NCI-H1092 (cell line): Measurements from ENCODE around the gene PNLDC1.
"Not testable (repeated sequence)": the region's sequence is repeated elsewhere in the genome, so short reads cannot be mapped to it uniquely, and the experiment has no call there.

Experiments used
- DNase-seq: peaks from one replicate; lab custom pipeline; 2025; lab: John Stamatoyannopoulos, UW

PNLDC1 gene

DNA sequence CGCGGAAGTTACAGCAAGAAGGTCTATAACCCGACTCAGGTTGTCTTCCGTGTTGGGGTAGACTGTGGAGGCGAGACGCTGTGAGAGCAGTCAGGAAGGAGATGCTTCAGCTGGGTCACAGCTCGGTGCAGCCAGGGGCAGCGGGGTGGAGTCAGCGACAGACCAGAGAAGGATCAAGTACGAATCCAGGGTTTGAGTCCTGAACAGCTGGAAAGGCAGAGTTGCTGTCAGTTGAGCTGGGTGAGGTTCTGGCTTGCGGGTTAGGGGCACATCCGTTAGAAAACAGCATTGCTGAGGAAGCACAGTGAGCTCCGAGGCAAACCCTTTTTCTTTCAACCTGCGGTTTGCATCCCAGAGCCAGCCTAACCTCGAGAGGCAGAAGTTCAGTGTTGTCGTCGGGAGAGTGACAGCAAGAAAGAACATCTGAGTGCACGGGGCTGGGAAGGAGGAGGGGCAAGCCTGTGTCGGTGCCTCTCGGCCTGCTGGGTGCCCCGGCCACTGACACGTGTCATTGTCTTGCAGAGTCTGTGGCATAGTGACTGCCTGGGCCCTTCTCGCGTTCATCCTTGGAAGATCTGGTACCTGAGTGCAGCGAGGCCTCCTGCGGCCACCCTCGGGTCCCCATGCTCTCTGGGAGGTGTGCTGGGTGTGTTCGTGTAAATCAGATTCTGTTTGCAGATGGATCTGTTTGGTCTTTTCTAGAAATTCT is 20.0 kb downstream of the PNLDC1 start:
- DNase-seq: no peak

DNA sequence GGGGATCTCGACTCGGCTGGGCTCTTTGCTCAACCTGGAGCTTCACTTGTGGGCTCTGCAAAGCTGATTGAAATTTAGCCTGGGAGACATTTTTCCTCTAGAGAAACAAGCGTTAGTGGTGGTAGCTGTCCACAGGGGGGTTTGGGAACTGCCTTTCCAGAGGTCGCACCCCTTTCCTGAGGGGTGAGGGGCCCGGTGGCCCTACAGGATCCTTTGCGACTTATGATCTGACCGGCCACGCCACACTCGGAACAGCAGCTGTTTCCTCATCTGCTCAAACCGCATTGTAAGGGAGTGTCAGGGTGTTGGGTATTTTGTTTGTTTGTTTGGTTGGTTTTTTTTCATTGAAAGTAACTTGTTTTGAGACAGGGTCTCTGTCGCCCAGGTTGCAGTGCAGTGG is 21.0 kb downstream of the PNLDC1 start:
- DNase-seq: no peak

DNA sequence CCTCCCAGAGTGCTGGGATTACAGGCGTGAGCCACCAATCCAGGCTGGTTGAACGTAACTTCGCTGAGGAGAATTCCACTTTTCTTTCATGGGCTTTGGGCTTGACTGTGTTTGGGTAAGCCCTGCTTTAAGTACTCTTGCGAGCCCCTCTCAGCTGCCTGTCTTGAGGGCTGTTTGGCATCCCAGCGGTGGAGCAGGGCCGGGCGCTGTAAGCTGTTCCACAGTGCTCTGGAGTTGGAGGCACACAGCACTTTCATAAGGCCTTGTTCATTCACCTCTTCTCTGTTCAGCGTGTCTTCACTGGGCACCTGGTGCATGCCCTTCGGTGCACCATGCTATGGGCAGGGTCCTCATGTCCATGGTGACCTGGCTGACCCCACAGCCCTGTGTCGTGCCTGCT is 21.6 kb downstream of the PNLDC1 start:
- DNase-seq: no peak

DNA sequence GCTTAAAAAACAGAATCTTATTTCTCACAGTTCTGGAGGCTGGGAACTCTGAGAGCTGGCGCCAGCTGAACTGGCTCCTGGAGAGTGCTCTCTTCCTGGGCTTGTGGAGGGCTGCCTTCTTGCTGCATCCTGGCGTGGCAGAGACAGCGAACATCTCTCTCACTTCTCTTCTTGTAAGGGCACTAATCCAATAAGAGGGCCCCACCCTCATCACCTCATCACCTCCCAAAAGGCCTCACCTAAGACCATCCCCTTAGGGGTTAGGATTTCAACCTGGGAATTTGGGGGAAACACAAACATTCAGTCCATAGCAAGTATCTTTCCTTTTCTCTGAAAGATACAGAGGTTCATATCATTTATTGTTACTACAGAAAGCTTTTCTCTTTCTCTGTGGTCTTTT is 23.9 kb downstream of the PNLDC1 start:
- no peak for DNase-seq

DNA sequence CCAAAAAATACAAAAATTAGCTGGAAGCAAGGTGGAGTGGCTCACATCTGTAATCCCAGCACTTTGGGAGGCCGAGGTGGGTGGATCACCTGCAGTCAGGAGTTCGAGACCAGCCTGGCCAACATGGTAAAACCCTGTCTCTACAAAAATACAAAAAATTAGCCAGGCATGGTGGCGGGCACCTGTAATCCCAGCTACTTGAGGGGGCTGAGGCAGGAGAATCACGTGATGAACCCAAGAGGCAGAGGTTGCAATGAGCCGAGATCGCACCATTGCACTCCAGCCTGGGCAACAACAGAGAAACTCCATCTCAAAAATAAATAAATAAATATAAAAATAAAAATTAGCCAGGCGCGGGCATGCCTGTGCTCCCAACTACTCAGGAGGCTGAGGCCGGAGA is 24.6 kb downstream of the PNLDC1 start:
- not testable (repeated sequence) for DNase-seq

DNA sequence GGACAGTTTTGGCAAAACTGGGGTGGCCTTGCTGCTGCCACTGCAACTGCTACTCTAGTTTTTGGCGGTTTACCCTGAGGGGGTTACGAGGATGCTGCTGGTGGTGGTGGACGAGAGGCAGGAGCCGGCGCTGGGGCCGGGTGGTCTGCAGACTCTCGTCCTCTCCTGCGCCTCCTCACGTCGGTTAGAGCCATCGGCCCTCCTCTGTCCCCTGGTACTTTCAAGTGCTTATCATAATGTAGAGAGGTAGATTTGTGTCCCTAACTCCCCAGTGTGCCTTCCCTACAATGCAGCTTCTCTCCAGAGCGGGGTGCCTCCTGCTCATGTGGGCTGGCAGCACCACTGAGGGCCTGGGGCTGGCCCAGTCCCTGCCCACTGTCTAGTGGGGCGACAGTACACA is 25.9 kb downstream of the PNLDC1 start:
- no peak for DNase-seq

DNA sequence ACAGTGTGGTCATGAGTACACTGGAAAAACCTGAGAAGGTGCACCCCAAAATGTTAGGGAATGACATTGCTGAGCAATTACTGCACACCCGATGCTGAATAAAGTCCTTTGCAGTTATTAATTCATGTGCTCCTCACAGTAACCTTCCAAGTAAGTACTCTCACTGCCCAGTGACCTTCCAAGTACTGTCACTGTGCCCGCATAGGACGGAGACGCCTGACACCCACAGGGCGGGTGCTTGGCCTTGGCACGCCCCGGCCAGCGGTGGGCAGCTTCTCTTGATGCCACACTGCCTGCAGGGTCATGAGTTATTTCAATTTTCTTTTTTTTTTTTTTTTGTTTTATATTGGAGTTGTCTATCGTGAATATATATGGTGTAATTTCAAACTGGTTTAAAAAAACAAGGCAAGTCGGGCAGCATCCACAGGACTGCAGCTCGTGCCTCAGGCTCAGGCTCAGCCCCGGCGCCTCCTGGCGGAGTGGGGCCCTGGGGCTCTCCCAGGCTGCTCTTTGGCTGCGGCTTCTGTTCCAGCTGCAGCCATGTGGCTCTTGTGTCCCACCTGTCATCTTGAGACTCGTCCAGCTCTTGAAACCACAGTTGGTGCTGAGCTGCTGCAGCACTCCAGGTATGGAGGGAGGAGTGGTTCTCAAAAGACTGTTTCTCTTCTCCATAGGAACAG is 27.0 kb downstream of the PNLDC1 start:
- DNase-seq: peak; percentile 33

DNA sequence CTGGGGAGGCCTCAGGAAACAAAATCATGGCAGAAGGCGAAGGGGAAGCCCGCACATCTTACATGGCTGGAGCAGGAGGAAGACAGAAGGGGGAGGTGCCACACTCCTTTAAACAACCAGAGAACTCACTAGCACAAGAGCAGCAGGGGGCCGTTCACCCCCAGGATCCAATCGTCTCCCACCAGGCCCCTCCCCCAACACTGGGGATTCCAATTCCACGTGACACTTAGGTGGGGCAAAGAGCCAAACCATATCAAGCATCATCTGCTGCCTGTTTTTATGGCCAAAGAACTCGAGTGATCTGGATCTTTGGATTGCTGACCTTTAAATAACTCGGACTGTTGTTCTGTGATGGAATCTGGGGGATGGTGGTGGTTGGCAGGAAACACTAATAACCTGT is 28.0 kb downstream of the PNLDC1 start:
- no peak for DNase-seq

DNA sequence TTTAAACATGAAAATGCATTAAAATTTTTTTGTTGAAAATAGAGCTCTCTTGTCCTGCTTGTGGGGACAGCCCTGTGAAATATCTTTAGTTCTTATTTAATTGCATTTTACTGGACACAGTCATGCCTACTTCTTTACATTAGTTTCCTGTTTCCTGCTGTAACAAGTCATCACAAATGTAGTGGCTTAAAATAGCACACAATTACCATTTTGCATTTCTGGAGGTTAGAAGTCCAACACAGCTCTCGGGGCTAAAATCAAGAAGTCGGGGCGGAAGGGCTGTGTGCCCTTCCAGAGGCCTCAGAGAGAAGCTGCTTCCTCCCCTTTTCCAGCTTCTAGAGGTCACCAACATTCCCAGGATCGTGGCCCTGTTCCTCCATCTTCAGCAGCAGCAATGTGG is 29.4 kb downstream of the PNLDC1 start:
- no peak for DNase-seq

DNA sequence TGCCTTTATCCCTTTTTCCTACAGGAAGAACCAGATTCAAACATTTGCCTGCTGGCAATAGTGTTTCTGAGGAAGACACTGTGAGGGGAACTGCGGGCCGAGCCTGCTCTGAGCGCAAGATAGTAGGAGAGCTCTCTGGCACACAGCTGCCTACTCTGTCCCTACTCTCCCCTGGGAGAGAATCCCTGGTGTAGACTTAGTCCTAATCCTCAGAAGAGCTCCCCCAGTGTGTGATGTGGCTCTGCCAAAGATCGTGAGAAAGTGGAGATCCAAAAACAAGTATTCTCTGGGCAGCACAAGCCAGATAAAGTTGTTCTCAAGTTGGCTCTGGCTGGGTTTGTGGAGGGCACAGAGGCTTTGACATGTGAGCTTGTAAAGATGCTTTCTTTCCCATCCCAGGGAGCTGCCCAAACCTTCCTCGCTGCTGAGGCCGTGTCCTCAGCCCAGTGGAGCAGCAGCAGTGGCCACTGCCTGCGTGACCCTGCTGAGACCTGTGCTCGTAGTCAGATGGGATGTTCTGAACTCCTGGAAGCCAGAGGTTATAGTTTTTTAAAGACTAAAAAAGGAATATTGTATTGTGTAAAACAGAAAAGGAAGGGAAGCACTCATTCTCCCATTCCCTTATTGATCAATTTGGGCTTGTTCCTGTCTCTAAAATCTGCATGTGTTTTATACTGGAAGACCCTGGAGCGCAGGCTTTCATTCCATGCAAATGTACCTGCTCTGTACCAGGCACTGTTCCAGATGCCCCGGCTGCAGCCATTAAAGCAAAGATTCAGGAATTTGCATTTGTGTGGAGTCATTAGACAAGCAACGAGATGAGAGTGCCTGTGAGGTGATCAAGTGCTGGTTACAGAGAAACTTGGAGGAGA is 30.7 kb downstream of the PNLDC1 start:
- no peak for DNase-seq

DNA sequence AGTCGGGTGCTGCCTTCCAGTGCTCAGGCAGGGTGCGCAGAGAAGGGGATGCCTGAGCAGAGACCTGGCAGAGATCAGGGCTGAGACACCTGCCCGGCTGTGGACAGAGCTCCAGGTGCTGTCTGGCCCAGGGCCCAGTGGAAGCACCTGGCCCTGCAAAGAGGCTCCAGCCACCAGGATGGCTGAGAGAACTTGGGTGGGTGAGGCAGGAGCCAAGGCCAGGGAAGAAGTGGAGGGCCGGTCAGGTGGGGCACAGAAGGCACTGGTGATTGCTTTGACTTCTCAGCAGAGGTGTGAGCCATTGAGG is 31.2 kb downstream of the PNLDC1 start:
- no peak for DNase-seq

DNA sequence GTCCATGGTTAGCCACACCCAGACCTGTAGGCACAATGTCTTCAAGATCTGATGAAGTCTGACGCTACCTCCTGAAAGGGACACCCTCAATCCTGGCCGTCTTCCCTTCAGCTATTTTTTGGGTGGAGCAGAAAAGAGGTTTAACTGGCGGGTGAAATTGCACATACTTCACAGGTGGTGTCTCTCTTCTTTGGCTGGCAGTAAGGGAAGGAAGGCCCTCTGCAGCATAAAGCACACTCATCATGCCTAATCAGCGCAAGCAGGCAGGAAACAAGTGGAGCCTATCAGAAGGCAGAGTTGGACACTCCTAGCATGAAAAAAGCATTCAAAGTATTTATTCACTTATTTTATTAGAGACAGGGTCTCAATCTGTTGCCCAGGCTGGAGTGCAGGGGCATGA is 32.9 kb downstream of the PNLDC1 start:
- no peak for DNase-seq

DNA sequence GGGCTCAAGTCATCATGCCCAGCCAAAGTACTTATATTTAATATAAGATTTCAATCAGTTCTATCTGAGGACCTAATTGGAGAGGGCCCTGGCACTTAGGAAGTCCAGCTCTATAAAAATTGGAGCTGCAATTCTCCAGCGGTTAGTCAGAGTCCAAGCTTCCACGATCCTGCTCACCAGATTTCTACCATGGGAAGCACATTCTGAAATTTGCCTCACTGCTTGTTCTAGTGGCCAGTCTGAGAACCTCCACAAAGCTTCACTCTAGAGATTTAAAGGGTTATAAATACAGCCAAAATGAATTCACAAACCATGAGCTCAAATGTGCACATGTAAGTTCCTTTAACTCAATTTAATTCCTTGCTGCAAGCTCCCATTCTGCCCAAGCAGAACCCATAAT is 33.5 kb downstream of the PNLDC1 start:
- no peak for DNase-seq

DNA sequence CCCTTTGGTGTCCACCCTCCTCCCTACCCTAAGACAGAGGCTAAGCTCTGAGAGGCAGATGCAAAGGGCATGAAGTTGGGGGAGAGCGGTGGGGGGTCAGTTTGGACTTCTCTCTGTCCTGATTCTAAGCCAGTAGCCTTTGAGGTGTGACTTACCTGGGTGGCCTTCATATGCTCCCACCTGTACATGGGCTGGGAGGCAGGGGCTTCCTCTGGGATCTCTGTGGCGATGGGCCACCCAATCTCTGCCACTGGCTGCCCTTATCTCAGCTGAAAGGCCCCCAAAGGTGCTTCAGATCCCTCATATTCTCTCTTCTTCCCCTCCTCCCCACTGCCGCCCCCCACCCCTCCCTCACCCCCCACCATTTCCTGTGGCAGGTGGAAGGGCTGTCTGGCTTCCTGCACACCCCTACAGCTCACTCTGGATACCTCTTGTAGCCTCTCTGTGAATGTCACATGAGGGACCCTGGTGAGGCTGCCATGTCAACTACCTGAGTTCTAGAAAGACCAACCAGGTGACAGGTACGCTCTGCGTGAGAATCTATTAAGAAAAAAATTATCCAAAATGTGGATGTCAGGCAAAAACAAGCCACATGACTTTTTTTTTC is 34.0 kb downstream of the PNLDC1 start:
- no peak for DNase-seq

DNA sequence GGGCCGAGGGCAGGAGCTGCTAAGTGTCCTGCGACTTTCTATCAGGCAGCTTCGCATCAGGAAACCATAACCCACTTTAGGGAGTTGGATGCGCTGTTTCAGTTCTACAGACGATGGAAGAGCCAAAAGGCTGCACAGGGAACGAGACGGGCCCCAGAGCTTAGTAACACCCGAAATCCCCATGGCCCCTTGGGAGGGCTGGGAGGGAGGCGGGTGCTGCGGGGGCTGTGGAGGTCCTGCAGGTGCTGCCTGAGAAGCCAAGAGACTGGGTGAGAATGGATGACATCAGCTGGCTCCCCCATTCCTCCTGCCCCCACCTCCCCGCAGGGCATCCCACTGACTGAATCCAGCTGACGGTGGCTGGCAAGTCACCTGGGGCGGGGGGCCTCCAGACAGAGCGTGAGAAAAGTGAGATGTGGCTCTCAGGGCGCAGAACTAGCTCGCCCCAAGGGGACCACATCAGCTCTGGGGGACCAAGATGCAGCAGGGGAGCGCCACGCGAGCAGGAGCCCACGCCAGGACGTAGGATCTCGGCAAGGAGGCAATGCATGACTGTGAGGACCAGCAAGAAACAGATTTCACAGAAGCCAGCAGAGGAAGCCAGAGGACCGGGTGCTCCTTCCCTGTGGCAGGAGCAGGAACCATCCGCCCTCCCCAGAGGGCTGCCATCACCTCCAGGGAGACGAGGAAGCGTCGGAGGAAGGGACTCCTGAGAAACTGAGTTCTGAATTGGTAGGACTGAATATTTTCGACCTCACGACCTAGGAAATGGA is 36.8 kb downstream of the PNLDC1 start:
- no peak for DNase-seq

DNA sequence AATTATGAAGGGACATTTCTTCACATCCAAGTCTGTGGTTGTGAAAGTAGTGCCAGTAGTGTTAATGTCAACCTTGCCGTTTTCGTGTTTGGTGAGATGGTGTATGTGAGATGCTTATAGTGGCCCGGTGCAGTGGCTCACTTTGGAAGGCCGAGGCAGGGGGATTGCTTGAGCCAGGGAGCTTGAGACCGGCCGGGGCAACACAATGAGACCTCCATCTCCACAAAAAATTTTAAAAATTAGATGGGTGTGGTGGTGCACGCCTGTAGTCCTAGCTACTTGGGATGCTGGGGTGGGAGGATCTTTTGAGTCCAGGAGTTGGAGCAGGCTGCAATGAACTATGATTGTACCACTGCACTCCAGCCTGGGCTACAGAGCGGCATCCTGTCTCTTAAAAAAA is 37.4 kb downstream of the PNLDC1 start:
- DNase-seq: no peak

DNA sequence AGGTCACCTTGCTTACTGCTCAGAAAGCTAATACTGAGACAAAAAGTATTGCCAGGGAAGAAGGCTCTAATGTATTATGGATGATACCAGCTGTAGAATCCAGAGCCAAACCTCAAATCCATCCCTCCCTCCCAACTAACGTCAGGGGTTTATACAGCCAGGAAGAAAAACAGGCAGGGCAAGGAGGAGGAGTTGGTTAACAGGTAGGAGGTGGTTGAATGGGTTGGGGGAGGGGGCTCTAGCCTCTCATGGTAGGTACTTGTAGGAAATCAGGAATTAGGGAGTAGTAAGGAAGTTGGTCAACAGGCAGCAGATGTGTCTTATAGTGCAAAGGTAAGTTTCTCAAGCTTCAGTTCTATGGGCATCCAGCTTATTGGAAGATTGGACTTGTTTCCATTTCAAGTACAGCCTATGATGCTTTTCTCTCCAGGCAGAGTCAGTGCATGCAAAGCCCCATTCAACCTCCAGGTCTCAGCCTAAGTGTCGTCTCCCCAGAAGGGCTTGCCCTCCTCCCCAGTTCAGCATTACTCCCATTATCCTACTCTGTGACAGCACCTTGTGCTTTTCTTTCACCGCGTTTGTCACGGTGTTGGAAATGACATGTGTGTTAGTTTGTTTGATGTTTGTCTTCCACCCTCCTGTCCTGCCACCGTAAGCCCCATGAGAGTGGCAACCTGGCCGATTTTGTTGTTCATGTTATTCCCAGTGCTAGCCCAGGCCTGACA is 38.1 kb downstream of the PNLDC1 start:
- DNase-seq: no peak

DNA sequence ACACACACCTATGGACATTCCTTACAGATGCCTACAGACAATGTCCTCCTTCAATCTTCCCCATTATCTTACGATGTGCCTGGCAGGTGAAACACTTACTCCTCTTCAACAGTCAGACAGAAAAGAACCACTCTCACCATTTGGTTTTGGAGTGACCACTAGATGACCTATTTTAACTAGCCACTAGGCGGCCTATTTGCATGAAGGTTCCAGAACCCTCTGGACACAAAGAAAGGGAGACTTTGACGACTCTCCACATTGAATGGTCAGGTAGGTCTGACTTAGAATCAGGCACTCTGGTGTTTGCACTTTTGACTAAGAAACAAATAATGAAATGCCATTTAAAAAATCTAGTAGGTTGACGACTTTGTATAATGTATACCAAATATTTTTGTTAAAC is 42.0 kb downstream of the PNLDC1 start:
- no peak for DNase-seq

DNA sequence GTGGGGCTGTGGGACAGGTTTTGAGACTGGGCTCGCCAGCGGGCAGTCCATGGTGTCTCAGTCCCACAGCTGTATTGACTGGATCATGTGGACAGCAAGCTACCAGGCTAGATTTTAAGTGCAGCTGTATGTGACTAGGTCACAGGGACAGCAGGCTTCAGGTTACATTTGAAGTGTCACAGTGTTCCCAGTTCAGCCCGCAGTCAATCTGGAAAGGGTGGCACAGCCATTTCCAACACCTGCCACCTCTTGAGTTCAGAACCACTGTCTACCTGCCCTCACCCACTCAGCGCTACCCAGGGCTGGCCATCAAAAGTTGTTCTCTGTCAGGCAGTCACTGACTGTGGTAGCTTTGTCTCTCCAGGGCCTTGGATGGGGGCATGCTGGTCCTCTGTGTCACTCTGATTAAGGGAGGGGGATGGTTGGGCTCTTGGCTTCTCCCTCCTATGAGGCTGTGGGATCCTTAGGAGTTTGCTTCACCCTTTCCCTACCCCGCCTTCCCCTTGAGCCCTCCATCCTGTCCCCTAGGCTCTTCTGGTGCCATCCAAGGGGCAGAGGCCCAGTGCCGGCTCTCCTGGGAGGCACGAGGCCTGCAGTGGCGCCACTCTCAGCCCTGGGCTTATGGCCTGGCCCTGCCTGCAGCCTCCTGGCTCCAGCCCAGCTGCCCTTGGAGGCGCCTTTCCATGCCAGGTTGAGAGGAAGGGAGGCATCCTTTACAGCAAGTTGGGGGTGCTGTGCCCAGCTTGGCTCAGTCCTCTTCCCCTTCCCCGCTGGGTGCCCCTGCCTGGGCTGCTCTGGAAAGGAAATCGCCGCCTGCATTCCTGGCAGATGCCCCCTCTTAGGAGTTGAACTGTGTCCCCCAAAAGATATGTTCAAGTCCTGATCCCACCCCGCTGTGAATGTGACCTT is 44.9 kb downstream of the PNLDC1 start:
- no peak for DNase-seq

DNA sequence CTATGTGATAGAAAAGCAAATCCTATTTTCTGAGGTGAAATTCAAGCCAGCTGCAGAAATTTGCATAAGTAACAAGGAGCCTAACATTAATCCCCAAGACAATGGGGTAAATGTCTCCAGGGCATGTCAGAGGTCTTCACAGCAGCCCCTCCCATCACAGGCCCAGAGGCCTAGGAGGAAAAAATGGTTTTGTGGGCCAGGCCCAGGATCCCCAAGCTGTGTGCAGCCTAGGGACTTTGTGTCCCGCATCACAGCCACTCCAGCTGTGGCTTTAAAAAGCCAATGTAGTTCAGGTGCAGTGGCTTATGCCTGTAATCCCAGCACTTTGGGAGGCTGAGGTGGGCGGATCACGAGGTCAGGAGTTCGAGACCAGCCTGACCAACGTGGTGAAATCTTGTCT is 48.5 kb downstream of the PNLDC1 start:
- DNase-seq: not testable (repeated sequence)
